Stimulated activated CD8-positive, alpha-beta memory T cell treated with anti-CD3 and anti-CD28 coated beads, Interleukin-15, amount 100 ng/mL, for 48 hours (primary cell): Measurements from ENCODE around the gene CFAP299.
"Not testable (repeated sequence)": the region's sequence is repeated elsewhere in the genome, so short reads cannot be mapped to it uniquely, and the experiment has no call there.

Experiments used
- DNase-seq, 2 donors: peaks; one replicate each; pipeline ENCODE4 v3.0.0-alpha.2; 2020; ENCODE audit warnings: low read depth in 2 of 2

The CFAP299 gene

GRCh38 chr4:80335554-80336358, at the start of gene CFAP299:
CFAP299 (plus strand) TSS chr4:80335730.
- DNase-seq, result peak; percentile 41 to 43

- DNase-seq, result no peak
Measured at GRCh38 chr4:80286451-80286850, 49.1 kb upstream of the CFAP299 start.

GRCh38 chr4:80290665-80291064, 44.9 kb upstream of the CFAP299 start:
- DNase-seq, result not testable (repeated sequence)

GRCh38 chr4:80294206-80294605, 41.3 kb upstream of the CFAP299 start:
- DNase-seq, result no peak

GRCh38 chr4:80295336-80295735, 40.2 kb upstream of the CFAP299 start:
- no peak for DNase-seq

- DNase-seq, result no peak
Measured at GRCh38 chr4:80295826-80296225, 39.7 kb upstream of the CFAP299 start.

- DNase-seq, result no peak
Measured at GRCh38 chr4:80301884-80302283, 33.6 kb upstream of the CFAP299 start.

- no peak for DNase-seq
Measured at GRCh38 chr4:80302616-80303223, 32.8 kb upstream of the CFAP299 start.

GRCh38 chr4:80305466-80305865, 30.1 kb upstream of the CFAP299 start:
- DNase-seq, result no peak

GRCh38 chr4:80306260-80306659, 29.3 kb upstream of the CFAP299 start:
- no peak for DNase-seq

- no peak for DNase-seq
Measured at GRCh38 chr4:80307183-80307735, 28.3 kb upstream of the CFAP299 start.

GRCh38 chr4:80307774-80308465, 27.6 kb upstream of the CFAP299 start:
- no peak for DNase-seq

GRCh38 chr4:80308466-80308822, 27.1 kb upstream of the CFAP299 start:
- no peak for DNase-seq

- no peak for DNase-seq
Measured at GRCh38 chr4:80309294-80310004, 26.1 kb upstream of the CFAP299 start.

GRCh38 chr4:80311130-80311529, 24.4 kb upstream of the CFAP299 start:
- no peak for DNase-seq

- no peak for DNase-seq
Measured at GRCh38 chr4:80312124-80312523, 23.4 kb upstream of the CFAP299 start.

- DNase-seq, result no peak
Measured at GRCh38 chr4:80313627-80314026, 21.9 kb upstream of the CFAP299 start.

GRCh38 chr4:80315848-80316247, 19.7 kb upstream of the CFAP299 start:
- not testable (repeated sequence) for DNase-seq

- no peak for DNase-seq
Measured at GRCh38 chr4:80321341-80321740, 14.2 kb upstream of the CFAP299 start.

GRCh38 chr4:80321776-80322175, 13.8 kb upstream of the CFAP299 start:
- no peak for DNase-seq

- no peak for DNase-seq
Measured at GRCh38 chr4:80322716-80323115, 12.8 kb upstream of the CFAP299 start.

- DNase-seq, result no peak
Measured at GRCh38 chr4:80324171-80324570, 11.4 kb upstream of the CFAP299 start.
